ENCODE measurements around the gene TFIP11. TPM values are rescaled to one million over a fixed set of nuclear protein-coding genes. Genes with fewer than 3 reads are reported as not detected.

The TFIP11 gene
- total and polyA plus RNA-seq, 9 of the 15 experiments (the other 6 are each of a cell fraction or from before 2014, with no cell fraction given): 11.5 to 38.1 (median 25.2) TPM

DNA sequence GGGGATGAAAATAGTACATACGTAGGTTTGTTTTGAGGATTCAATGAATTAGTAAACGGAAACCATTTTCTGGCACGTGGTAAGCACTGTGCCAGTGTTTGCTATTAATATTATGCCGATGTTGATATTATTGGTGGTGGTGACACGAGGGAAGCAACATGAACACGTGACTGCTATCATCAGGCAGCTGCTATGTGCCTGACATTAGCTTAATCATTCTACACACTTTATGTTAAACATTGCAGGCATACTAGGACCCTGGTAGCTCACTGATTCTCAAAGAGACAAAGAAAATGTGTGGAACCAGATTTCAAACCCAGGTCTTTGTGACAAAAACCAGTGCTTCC, 27.9 kb downstream of the TFIP11 start (continued):
- TF ChIP-seq, protein P1, sequence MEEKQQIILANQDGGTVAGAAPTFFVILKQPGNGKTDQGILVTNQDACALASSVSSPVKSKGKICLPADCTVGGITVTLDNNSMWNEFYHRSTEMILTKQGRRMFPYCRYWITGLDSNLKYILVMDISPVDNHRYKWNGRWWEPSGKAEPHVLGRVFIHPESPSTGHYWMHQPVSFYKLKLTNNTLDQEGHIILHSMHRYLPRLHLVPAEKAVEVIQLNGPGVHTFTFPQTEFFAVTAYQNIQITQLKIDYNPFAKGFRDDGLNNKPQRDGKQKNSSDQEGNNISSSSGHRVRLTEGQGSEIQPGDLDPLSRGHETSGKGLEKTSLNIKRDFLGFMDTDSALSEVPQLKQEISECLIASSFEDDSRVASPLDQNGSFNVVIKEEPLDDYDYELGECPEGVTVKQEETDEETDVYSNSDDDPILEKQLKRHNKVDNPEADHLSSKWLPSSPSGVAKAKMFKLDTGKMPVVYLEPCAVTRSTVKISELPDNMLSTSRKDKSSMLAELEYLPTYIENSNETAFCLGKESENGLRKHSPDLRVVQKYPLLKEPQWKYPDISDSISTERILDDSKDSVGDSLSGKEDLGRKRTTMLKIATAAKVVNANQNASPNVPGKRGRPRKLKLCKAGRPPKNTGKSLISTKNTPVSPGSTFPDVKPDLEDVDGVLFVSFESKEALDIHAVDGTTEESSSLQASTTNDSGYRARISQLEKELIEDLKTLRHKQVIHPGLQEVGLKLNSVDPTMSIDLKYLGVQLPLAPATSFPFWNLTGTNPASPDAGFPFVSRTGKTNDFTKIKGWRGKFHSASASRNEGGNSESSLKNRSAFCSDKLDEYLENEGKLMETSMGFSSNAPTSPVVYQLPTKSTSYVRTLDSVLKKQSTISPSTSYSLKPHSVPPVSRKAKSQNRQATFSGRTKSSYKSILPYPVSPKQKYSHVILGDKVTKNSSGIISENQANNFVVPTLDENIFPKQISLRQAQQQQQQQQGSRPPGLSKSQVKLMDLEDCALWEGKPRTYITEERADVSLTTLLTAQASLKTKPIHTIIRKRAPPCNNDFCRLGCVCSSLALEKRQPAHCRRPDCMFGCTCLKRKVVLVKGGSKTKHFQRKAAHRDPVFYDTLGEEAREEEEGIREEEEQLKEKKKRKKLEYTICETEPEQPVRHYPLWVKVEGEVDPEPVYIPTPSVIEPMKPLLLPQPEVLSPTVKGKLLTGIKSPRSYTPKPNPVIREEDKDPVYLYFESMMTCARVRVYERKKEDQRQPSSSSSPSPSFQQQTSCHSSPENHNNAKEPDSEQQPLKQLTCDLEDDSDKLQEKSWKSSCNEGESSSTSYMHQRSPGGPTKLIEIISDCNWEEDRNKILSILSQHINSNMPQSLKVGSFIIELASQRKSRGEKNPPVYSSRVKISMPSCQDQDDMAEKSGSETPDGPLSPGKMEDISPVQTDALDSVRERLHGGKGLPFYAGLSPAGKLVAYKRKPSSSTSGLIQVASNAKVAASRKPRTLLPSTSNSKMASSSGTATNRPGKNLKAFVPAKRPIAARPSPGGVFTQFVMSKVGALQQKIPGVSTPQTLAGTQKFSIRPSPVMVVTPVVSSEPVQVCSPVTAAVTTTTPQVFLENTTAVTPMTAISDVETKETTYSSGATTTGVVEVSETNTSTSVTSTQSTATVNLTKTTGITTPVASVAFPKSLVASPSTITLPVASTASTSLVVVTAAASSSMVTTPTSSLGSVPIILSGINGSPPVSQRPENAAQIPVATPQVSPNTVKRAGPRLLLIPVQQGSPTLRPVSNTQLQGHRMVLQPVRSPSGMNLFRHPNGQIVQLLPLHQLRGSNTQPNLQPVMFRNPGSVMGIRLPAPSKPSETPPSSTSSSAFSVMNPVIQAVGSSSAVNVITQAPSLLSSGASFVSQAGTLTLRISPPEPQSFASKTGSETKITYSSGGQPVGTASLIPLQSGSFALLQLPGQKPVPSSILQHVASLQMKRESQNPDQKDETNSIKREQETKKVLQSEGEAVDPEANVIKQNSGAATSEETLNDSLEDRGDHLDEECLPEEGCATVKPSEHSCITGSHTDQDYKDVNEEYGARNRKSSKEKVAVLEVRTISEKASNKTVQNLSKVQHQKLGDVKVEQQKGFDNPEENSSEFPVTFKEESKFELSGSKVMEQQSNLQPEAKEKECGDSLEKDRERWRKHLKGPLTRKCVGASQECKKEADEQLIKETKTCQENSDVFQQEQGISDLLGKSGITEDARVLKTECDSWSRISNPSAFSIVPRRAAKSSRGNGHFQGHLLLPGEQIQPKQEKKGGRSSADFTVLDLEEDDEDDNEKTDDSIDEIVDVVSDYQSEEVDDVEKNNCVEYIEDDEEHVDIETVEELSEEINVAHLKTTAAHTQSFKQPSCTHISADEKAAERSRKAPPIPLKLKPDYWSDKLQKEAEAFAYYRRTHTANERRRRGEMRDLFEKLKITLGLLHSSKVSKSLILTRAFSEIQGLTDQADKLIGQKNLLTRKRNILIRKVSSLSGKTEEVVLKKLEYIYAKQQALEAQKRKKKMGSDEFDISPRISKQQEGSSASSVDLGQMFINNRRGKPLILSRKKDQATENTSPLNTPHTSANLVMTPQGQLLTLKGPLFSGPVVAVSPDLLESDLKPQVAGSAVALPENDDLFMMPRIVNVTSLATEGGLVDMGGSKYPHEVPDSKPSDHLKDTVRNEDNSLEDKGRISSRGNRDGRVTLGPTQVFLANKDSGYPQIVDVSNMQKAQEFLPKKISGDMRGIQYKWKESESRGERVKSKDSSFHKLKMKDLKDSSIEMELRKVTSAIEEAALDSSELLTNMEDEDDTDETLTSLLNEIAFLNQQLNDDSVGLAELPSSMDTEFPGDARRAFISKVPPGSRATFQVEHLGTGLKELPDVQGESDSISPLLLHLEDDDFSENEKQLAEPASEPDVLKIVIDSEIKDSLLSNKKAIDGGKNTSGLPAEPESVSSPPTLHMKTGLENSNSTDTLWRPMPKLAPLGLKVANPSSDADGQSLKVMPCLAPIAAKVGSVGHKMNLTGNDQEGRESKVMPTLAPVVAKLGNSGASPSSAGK (IDR thresholded peaks at IDR 0.05): peak; percentile 21
- TF ChIP-seq POLR2AphosphoS5 (IDR thresholded peaks at IDR 0.05; ENCODE audit: control insufficient read depth, insufficient read depth, low read depth, low read length): no peak
- TF ChIP-seq, protein P2, sequence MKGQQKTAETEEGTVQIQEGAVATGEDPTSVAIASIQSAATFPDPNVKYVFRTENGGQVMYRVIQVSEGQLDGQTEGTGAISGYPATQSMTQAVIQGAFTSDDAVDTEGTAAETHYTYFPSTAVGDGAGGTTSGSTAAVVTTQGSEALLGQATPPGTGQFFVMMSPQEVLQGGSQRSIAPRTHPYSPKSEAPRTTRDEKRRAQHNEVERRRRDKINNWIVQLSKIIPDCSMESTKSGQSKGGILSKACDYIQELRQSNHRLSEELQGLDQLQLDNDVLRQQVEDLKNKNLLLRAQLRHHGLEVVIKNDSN (CRISPR knock-in tag; IDR thresholded peaks at IDR 0.05): peak; percentile 80
- TF ChIP-seq MYNN (IDR thresholded peaks at IDR 0.05): no peak
- TF ChIP-seq MYNN (CRISPR knock-in tag; IDR thresholded peaks at IDR 0.05): no peak
- TF ChIP-seq ZNF75A (CRISPR knock-in tag; IDR thresholded peaks at IDR 0.05): no peak
- TF ChIP-seq, protein P3, sequence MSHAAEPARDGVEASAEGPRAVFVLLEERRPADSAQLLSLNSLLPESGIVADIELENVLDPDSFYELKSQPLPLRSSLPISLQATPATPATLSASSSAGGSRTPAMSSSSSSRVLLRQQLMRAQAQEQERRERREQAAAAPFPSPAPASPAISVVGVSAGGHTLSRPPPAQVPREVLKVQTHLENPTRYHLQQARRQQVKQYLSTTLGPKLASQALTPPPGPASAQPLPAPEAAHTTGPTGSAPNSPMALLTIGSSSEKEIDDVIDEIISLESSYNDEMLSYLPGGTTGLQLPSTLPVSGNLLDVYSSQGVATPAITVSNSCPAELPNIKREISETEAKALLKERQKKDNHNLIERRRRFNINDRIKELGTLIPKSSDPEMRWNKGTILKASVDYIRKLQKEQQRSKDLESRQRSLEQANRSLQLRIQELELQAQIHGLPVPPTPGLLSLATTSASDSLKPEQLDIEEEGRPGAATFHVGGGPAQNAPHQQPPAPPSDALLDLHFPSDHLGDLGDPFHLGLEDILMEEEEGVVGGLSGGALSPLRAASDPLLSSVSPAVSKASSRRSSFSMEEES (CRISPR knock-in tag; IDR thresholded peaks at IDR 0.05): peak; percentile 82
- TF ChIP-seq, protein P4, sequence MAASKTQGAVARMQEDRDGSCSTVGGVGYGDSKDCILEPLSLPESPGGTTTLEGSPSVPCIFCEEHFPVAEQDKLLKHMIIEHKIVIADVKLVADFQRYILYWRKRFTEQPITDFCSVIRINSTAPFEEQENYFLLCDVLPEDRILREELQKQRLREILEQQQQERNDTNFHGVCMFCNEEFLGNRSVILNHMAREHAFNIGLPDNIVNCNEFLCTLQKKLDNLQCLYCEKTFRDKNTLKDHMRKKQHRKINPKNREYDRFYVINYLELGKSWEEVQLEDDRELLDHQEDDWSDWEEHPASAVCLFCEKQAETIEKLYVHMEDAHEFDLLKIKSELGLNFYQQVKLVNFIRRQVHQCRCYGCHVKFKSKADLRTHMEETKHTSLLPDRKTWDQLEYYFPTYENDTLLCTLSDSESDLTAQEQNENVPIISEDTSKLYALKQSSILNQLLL (CRISPR knock-in tag; IDR thresholded peaks at IDR 0.05; ENCODE audit: borderline replicate concordance): no peak
- TF ChIP-seq TAF15 (IDR thresholded peaks at IDR 0.05; ENCODE audit: low read depth, low read length): no peak
- TF ChIP-seq, protein P5, sequence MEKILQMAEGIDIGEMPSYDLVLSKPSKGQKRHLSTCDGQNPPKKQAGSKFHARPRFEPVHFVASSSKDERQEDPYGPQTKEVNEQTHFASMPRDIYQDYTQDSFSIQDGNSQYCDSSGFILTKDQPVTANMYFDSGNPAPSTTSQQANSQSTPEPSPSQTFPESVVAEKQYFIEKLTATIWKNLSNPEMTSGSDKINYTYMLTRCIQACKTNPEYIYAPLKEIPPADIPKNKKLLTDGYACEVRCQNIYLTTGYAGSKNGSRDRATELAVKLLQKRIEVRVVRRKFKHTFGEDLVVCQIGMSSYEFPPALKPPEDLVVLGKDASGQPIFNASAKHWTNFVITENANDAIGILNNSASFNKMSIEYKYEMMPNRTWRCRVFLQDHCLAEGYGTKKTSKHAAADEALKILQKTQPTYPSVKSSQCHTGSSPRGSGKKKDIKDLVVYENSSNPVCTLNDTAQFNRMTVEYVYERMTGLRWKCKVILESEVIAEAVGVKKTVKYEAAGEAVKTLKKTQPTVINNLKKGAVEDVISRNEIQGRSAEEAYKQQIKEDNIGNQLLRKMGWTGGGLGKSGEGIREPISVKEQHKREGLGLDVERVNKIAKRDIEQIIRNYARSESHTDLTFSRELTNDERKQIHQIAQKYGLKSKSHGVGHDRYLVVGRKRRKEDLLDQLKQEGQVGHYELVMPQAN (IDR thresholded peaks at IDR 0.05; ENCODE audit: borderline replicate concordance): peak; percentile 55; the same call in 1 of the 2 replicates
